Panc1 (cell line): Measurements from ENCODE around the gene PSD4. TPM values are rescaled to one million over a fixed set of nuclear protein-coding genes. Genes with fewer than 3 reads are reported as not detected.
"Not testable (repeated sequence)": the region's sequence is repeated elsewhere in the genome, so short reads cannot be mapped to it uniquely, and the experiment has no call there.

Experiments
- ATAC-seq: fragments of 200-7000 bp; cut with Tn5 transposase; 2 replicates; pipeline ENCODE4 v1.9.1; 2020; ENCODE audit warnings: mild to moderate bottlenecking, moderate library complexity
- BruUV-seq: library from RNA; stranded (reverse); fragments of 400-500 nt; replicated peaks from 2 replicates; lab custom pipeline; 2021; lab: Mats Ljungman, UMichigan
- CTCF ChIA-PET: fragments of 300-600 bp; sonication (Branson Sonifier 250); formaldehyde crosslinking; loops from one replicate; lab custom pipeline; 2022; ENCODE audit warnings: antibody characterized with exemption; lab: Charles Lee
- POLR2A ChIA-PET: fragments of 300-600 bp; sonication (Branson Sonifier 250); formaldehyde crosslinking; loops from one replicate; lab custom pipeline; 2022; ENCODE audit warnings: antibody characterized with exemption; lab: Charles Lee
- DNase-seq: peaks from one replicate; pipeline ENCODE4 v3.0.0-alpha.2; 2010; ENCODE audit warnings: low read depth, low spot score
- H3K27ac ChIP-seq: 2 replicates; pipeline ENCODE4 v1.5.1; 2011; ENCODE audit warnings: mild to moderate bottlenecking, low read length, inconsistent platforms
- H3K27me3 ChIP-seq: fragments of 200-500 bp; sonication (Bioruptor generic); 2 replicates; pipeline ENCODE4 v1.6.0; 2014; ENCODE audit warnings: low read length, inconsistent platforms; ENCODE audit not compliant: control insufficient read depth, insufficient read depth
- H3K36me3 ChIP-seq: fragments of 200-500 bp; sonication (Bioruptor generic); 2 replicates; pipeline ENCODE4 v1.5.1; 2014; ENCODE audit warnings: inconsistent platforms, mild to moderate bottlenecking, low read length, moderate library complexity; ENCODE audit not compliant: control insufficient read depth, insufficient read depth
- H3K4me1 ChIP-seq: 2 replicates; pipeline ENCODE4 v1.5.1; 2011; ENCODE audit warnings: inconsistent platforms, mild to moderate bottlenecking, low read length, moderate library complexity; ENCODE audit not compliant: control insufficient read depth, insufficient read depth
- H3K4me3 ChIP-seq, 2 experiments: 2 replicates each; pipeline ENCODE4 v1.5.1; 2011 to 2012; ENCODE audit warnings: low read depth in 2 of 2, low read length in 2 of 2, mild to moderate bottlenecking in 2 of 2, inconsistent platforms in 1 of 2, moderate library complexity in 1 of 2
- H3K9me3 ChIP-seq: fragments of 200-500 bp; sonication (Bioruptor generic); 2 replicates; pipeline ENCODE4 v1.5.1; 2014; ENCODE audit warnings: low read depth, mild to moderate bottlenecking, inconsistent platforms, low read length, moderate library complexity; ENCODE audit not compliant: control insufficient read depth, insufficient read depth
- CTCF ChIP-seq: fragments of 450-650 bp; IDR thresholded peaks from 2 replicates; pipeline ENCODE4 v1.5.1; 2017; ENCODE audit warnings: mild to moderate bottlenecking
- POLR2AphosphoS5 ChIP-seq: IDR thresholded peaks from 2 replicates; pipeline ENCODE4 v1.6.1; 2012; ENCODE audit warnings: mild to moderate bottlenecking, low read depth, low read length, moderate library complexity
- REST ChIP-seq, 2 experiments: IDR thresholded peaks; 2 replicates each; pipeline ENCODE4 v1.6.1; 2011 to 2012; ENCODE audit warnings: low read depth in 2 of 2, control low read depth in 1 of 2, low read length in 1 of 2, mild to moderate bottlenecking in 1 of 2, moderate library complexity in 1 of 2; ENCODE audit not compliant: insufficient read depth in 1 of 2
- SIN3A ChIP-seq: IDR thresholded peaks from 2 replicates; pipeline ENCODE4 v1.6.1; 2012; ENCODE audit warnings: low read depth, mild to moderate bottlenecking, low read length, moderate library complexity, borderline replicate concordance; ENCODE audit not compliant: insufficient read depth
- TCF7L2 ChIP-seq: IDR thresholded peaks from 2 replicates; pipeline ENCODE4 v1.6.1; 2011; ENCODE audit warnings: mild to moderate bottlenecking, low read depth, low read length, inconsistent platforms
- in situ Hi-C: cut with HindIII; loops from 2 replicates; pipeline ENCODE4 v1.10.0; 2016; ENCODE audit warnings: low sequenced_read_pairs, low pct_unique_long_range_greater_than_20kb
- intact Hi-C: fragments of 100-400 bp; cut with micrococcal nuclease; formaldehyde crosslinking; loops from one replicate; pipeline ENCODE4 v1.10.0; 2022; ENCODE audit not compliant: unreplicated experiment
- total RNA-seq: library from RNA; stranded (reverse); gene quantifications from one replicate; pipeline ENCODE4 v1.2.1, GENCODE V29; 2021; ENCODE audit not compliant: unreplicated experiment

PSD4 gene
- total RNA-seq, 1 experiment from 2014 or later: 3.6 TPM

GRCh38 chr2:113234721-113235346, 61.1 kb downstream of the PSD4 start:
- in situ Hi-C loops (no loop called here), intact Hi-C loops (no loop called here)
- ATAC-seq (no peak), DNase-seq (no peak)
- TF ChIP-seq TCF7L2 (no peak), REST (IDR thresholded peaks at IDR 0.05; ENCODE audit: insufficient read depth in 1 of 2, low read depth in 2 of 2, low read length in 1 of 2) (no peak), POLR2AphosphoS5 (no peak), SIN3A (no peak), CTCF (no peak)
- Histone ChIP-seq H3K4me1 (peaks cover 5% of the 10 kb centered on the region), H3K9me3 (no peaks in the 10 kb centered on the region), H3K27me3 (no peaks in the 10 kb centered on the region), H3K36me3 (no peaks in the 10 kb centered on the region), H3K4me3 (no peak overlapping the region), H3K27ac (no peak overlapping the region)
- ChIA-PET POLR2A (no interaction called here), CTCF (no interaction called here)
- no TSS peak for BruUV-seq

- intact Hi-C loops, H3K27ac ChIP-seq, CTCF ChIA-PET, POLR2A ChIA-PET, H3K4me3 ChIP-seq, in situ Hi-C loops, DNase-seq, H3K27me3 ChIP-seq, H3K9me3 ChIP-seq, ATAC-seq, BruUV-seq, H3K36me3 ChIP-seq: not testable (repeated sequence)
- peaks cover 11% of the 10 kb centered on the region for H3K4me1 ChIP-seq
These were observed 61.8 kb downstream of the PSD4 start for GRCh38 chr2:113235347-113236226.
